HG03060 (cell line): Measurements from ENCODE around the gene MYBPC2.

Source experiments
- ATAC-seq: cut with Tn5 transposase; IDR thresholded peaks from one replicate; pipeline ENCODE4 v1.9.1; 2021; ENCODE audit warnings: low read depth, moderate number of reproducible peaks; ENCODE audit not compliant: unreplicated experiment

The MYBPC2 gene

GRCh38 chr19:50513746-50514345 is 81.2 kb downstream of the MYBPC2 start, which contains the start of gene ASPDH:
Gene ASPDH (minus strand): TSS chr19:50513913. CDS start chr19:50513823, 90 bp downstream.
- ATAC-seq, result no peak

DNA sequence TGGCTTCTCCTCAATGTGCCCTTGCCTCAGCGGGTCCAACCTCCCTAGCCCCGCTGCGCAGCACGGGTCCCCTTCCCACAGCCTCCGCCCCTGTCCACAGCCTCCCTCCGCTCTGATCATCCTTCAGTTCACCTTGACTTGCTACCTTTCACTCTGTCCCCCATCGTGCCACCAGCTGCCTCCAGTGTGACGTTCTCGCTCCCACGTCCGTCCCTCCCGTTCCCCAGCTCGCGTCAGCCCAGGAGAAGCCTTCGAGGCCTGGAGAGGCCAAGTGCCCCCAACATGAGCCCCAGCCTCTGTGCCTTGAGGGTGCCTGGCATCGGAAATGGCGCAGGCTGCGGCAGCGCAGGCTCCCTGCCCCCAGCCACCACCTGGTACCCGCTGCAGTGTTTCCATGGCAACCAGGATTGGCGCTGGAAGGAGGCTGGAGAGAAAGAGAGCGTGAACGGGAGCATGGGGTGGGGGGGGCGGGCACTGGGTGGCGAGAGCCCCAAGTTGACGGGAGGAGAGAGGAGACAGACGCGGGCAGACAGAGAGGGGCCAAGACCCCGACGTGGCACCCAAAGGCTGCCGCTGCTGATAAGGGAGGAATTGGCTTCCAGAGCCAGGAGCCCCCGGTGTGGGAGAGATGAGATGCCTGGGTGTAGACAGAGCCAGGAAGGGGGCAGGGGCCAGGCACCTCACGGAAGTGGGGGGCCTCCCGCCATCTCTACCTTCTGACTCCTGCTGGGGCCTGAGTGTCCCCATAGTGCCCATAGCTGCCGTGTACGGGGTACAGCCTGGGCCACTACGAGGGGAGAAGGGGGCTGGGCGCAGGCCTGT is 81.9 kb downstream of the MYBPC2 start:
- ATAC-seq, result no peak

DNA sequence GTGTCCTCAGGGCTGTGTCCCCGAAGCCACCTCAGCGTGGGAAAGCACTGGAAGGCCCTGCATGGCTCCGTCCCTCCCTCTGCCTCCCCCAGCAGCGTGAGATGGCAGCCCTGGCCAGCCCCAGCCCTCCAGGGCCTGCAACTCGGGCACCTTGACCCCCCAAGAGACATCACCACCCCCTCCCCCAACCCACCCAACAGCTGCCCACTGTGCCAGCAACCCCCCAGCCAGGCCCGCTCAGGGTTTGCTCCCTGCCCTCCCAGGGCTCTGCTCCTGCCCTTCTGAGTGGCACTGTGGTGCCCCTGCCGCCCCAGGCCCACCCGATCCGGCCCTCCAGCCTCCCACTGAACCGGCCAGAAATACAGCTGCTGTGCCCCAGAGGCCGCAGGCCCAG is 82.5 kb downstream of the MYBPC2 start:
- no peak for ATAC-seq
